Trophoblast cell (in vitro differentiated cells and primary cell): ENCODE results near the gene SLC6A8.

Experiments used
- DNase-seq, 2 donors: peaks; one replicate each; pipeline ENCODE4 v3.0.0-alpha.2; 2016
- H2AFZ ChIP-seq: 2 replicates; pipeline ENCODE4 v1.6.1; 2013; ENCODE audit warnings: low read length, moderate library complexity, mild to moderate bottlenecking; ENCODE audit not compliant: insufficient read depth, poor library complexity
- H2AK5ac ChIP-seq: 2 replicates; pipeline ENCODE4 v1.6.1; 2013; ENCODE audit warnings: mild to moderate bottlenecking, low read length
- H2BK120ac ChIP-seq: 2 replicates; pipeline ENCODE4 v1.6.1; 2013; ENCODE audit warnings: low read length, mild to moderate bottlenecking, moderate library complexity; ENCODE audit not compliant: insufficient read depth, poor library complexity
- H2BK12ac ChIP-seq: 2 replicates; pipeline ENCODE4 v1.6.1; 2013; ENCODE audit warnings: mild to moderate bottlenecking, low read length, moderate library complexity
- H2BK5ac ChIP-seq: 2 replicates; pipeline ENCODE4 v1.6.1; 2013; ENCODE audit warnings: low read length, low read depth, moderate library complexity, mild to moderate bottlenecking; ENCODE audit not compliant: poor library complexity
- H3K14ac ChIP-seq: 2 replicates; pipeline ENCODE4 v1.6.1; 2013; ENCODE audit warnings: mild to moderate bottlenecking, low read length
- H3K18ac ChIP-seq: 2 replicates; pipeline ENCODE4 v1.6.1; 2013; ENCODE audit warnings: mild to moderate bottlenecking, low read length
- H3K23ac ChIP-seq: 2 replicates; pipeline ENCODE4 v1.6.1; 2013; ENCODE audit warnings: low read length
- H3K27ac ChIP-seq: 2 replicates; pipeline ENCODE4 v1.5.1; 2013; ENCODE audit warnings: low read depth, mild to moderate bottlenecking, inconsistent platforms, low read length, moderate library complexity
- H3K27me3 ChIP-seq: 2 replicates; pipeline ENCODE4 v1.6.1; 2013; ENCODE audit warnings: inconsistent platforms, mild to moderate bottlenecking, low read length, moderate library complexity; ENCODE audit not compliant: insufficient read depth
- H3K36me3 ChIP-seq, 2 experiments: 1 replicate in 1 of 2; 2 replicates in 1 of 2; pipeline ENCODE4 v1.6.1; 2013; ENCODE audit warnings: low read length in 2 of 2, mild to moderate bottlenecking in 2 of 2, moderate library complexity in 1 of 2; ENCODE audit not compliant: insufficient read depth in 2 of 2, control insufficient read depth in 1 of 2
- H3K4ac ChIP-seq: 2 replicates; pipeline ENCODE4 v1.6.1; 2013; ENCODE audit warnings: low read depth, mild to moderate bottlenecking, low read length, moderate library complexity
- H3K4me1 ChIP-seq, 2 experiments: 1 replicate in 1 of 2; 2 replicates in 1 of 2; pipeline ENCODE4 v1.6.1; 2013; ENCODE audit warnings: low read length in 2 of 2, mild to moderate bottlenecking in 2 of 2, moderate library complexity in 1 of 2; ENCODE audit not compliant: insufficient read depth in 2 of 2, control insufficient read depth in 1 of 2
- H3K4me2 ChIP-seq: 2 replicates; pipeline ENCODE4 v1.6.1; 2013; ENCODE audit warnings: inconsistent platforms, mild to moderate bottlenecking, low read length, moderate library complexity
- H3K4me3 ChIP-seq: 2 replicates; pipeline ENCODE4 v1.5.1; 2013; ENCODE audit warnings: mild to moderate bottlenecking, low read depth, low read length, inconsistent platforms
- H3K79me1 ChIP-seq: one replicate; pipeline ENCODE4 v1.6.1; 2013; ENCODE audit warnings: low read length
- H3K79me2 ChIP-seq: 2 replicates; pipeline ENCODE4 v1.6.1; 2013; ENCODE audit warnings: low read length, mild to moderate bottlenecking; ENCODE audit not compliant: control insufficient read depth, insufficient read depth, poor library complexity
- H3K9ac ChIP-seq: 2 replicates; pipeline ENCODE4 v1.6.1; 2013; ENCODE audit warnings: mild to moderate bottlenecking, low read length
- H3K9me3 ChIP-seq: 2 replicates; pipeline ENCODE4 v1.6.1; 2013; ENCODE audit warnings: low read depth, mild to moderate bottlenecking, control low read depth, inconsistent platforms, low read length; ENCODE audit not compliant: insufficient read depth
- H4K12ac ChIP-seq: 2 replicates; pipeline ENCODE4 v1.6.1; 2013; ENCODE audit warnings: low read depth, mild to moderate bottlenecking, low read length, moderate library complexity
- H4K8ac ChIP-seq: 2 replicates; pipeline ENCODE4 v1.6.1; 2013; ENCODE audit warnings: low read depth, mild to moderate bottlenecking, low read length, moderate library complexity
- H4K91ac ChIP-seq: one replicate; pipeline ENCODE4 v1.6.1; 2013; ENCODE audit warnings: low read depth, mild to moderate bottlenecking, low read length, moderate library complexity
- WGBS: extraction: QIAGEN DNeasy Blood & Tissue Kit; methylation state at CpG from one replicate; pipeline ENCODE4 v1.1.7; 2013; ENCODE audit warnings: missing lambda C conversion rate; ENCODE audit not compliant: insufficient read length, insufficient coverage; ENCODE audit errors: extremely low coverage; 5-methylcytosine and 5-hydroxymethylcytosine counted together

The SLC6A8 gene

DNA sequence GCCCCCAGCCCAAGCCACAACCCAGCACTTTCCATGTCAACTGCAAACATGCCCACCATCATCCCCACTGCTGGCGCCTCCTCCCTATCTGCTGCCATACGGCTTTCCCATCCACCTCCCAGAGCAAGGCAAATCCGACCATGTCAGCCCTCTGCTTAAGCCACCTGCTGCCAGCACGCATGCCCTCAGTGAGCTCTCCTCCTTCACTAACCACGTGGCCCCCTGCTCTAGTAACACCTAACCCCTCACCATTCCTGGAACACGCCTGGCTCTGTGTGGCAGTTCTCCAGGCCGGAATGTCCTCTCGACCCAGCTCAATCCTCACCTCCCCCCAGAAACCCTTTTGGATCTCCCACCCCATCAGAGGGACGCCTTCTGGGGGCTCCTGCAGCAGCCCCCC is 19.1 kb downstream of the SLC6A8 start:
- Histone ChIP-seq H3K4ac (no peak overlapping the region), H3K27me3 (no peaks in the 10 kb centered on the region), H4K12ac (no peak overlapping the region), H2AFZ (no peak overlapping the region), H3K4me2 (no peak overlapping the region), H3K18ac (no peak overlapping the region), H3K14ac (no peak overlapping the region), H3K23ac (no peak overlapping the region), H2BK5ac (no peak overlapping the region), H2BK120ac (no peak overlapping the region), H4K91ac (no peak overlapping the region), H3K36me3 (peaks cover 66 to 68% of the 10 kb centered on the region in 2 experiments), H3K4me3 (no peak overlapping the region), H3K4me1 (peaks cover 5 to 8% of the 10 kb centered on the region in 2 experiments), H2AK5ac (no peak overlapping the region), H3K79me1 (peaks cover 2% of the 10 kb centered on the region), H3K27ac (no peak overlapping the region), H3K9me3 (no peaks in the 10 kb centered on the region), H3K79me2 (no peaks in the 10 kb centered on the region), H2BK12ac (no peak overlapping the region), H4K8ac (no peak overlapping the region), H3K9ac (no peak overlapping the region)
- DNase-seq: no peak
- no CpG with 5 or more reads among the region's 9 CpGs for WGBS

DNA sequence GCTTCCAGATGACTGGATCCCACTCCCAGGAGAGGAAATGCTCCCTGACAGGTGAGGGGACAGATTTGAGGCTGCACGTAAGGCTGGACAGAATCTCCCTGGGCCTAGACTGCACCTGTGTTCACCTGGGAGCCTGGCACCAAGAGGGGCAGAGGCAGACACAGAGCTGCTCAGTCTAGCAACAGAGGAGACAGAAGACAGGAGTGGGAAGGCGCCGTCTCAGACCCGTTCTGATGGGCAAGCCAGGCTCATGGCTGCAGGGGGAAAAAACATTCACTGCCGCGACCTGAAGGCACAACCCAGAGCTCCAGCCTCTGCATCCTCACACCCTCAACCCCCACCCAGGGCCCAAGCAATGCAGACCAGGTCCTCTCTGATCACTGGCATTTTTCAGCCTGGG is 19.7 kb downstream of the SLC6A8 start:
- H4K12ac ChIP-seq: no peak overlapping the region
- H3K23ac ChIP-seq: no peak overlapping the region
- H3K79me2 ChIP-seq: no peaks in the 10 kb centered on the region
- no peak overlapping the region for H2AFZ ChIP-seq
- no peak overlapping the region for H2BK120ac ChIP-seq
- H3K9me3 ChIP-seq: no peaks in the 10 kb centered on the region
- H3K9ac ChIP-seq: no peak overlapping the region
- H2BK12ac ChIP-seq: no peak overlapping the region
- peaks cover 5 to 8% of the 10 kb centered on the region in 2 experiments for H3K4me1 ChIP-seq
- H3K4me3 ChIP-seq: no peak overlapping the region
- no peak overlapping the region for H3K27ac ChIP-seq
- H3K18ac ChIP-seq: no peak overlapping the region
- peaks cover 2% of the 10 kb centered on the region for H3K79me1 ChIP-seq
- DNase-seq: no peak
- H2BK5ac ChIP-seq: no peak overlapping the region
- H3K4ac ChIP-seq: no peak overlapping the region
- H3K14ac ChIP-seq: no peak overlapping the region
- no peak overlapping the region for H3K4me2 ChIP-seq
- H4K91ac ChIP-seq: no peak overlapping the region
- WGBS: no CpG with 5 or more reads among the region's 6 CpGs
- H3K36me3 ChIP-seq: peaks cover 62 to 63% of the 10 kb centered on the region in 2 experiments
- H4K8ac ChIP-seq: no peak overlapping the region
- no peaks in the 10 kb centered on the region for H3K27me3 ChIP-seq
- H2AK5ac ChIP-seq: no peak overlapping the region

DNA sequence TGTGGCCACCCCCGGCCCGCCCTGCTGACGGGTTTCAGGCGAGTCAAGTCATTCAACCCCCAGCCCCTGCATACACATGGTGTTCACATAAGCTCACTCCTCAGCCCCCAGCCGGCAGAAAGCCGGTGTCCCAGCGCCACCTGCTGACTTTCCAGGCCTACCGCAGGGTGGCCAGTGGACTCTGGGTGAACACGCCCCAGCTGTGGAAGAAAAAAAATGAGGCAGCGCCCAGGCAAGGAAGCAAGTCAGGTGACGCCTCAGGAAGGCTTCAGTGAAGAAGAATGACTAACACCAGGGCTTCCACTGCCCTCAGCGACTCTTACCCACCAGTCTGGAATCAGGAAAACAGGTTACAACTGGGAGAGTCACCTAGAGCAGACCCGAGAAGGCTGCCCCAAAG is 20.7 kb downstream of the SLC6A8 start:
- peak; percentile 81 to 88 for DNase-seq
- Histone ChIP-seq H3K79me1 (peaks cover 2% of the 10 kb centered on the region), H2BK120ac (no peak overlapping the region), H3K79me2 (no peaks in the 10 kb centered on the region), H3K9ac (no peak overlapping the region), H4K8ac (no peak overlapping the region), H4K12ac (no peak overlapping the region), H2BK12ac (no peak overlapping the region), H3K27me3 (no peaks in the 10 kb centered on the region), H2BK5ac (no peak overlapping the region), H3K4me3 (no peak overlapping the region), H3K27ac (peak overlapping the region; percentile 56), H2AK5ac (no peak overlapping the region), H3K23ac (no peak overlapping the region), H3K4ac (no peak overlapping the region), H3K4me2 (no peak overlapping the region), H3K14ac (no peak overlapping the region), H3K36me3 (peaks cover 52 to 59% of the 10 kb centered on the region in 2 experiments), H2AFZ (no peak overlapping the region), H3K9me3 (no peaks in the 10 kb centered on the region), H4K91ac (no peak overlapping the region), H3K18ac (no peak overlapping the region), H3K4me1 (peaks cover 5 to 8% of the 10 kb centered on the region in 2 experiments)
- no CpG with 5 or more reads among the region's 13 CpGs for WGBS

GRCh38 chrX:153709726-153710674 is 22.3 kb downstream of the SLC6A8 start:
- H3K4ac ChIP-seq: no peak overlapping the region
- no CpG with 5 or more reads among the region's 27 CpGs for WGBS
- H3K4me2 ChIP-seq: no peak overlapping the region

More at GRCh38 chrX:153709726-153710674, 22.3 kb downstream of the SLC6A8 start:
- Histone ChIP-seq H3K4me1 (peaks cover 5 to 8% of the 10 kb centered on the region in 2 experiments), H3K23ac (no peak overlapping the region), H3K18ac (no peak overlapping the region), H3K27me3 (no peaks in the 10 kb centered on the region), H3K4me3 (no peak overlapping the region), H3K27ac (no peak overlapping the region), H3K36me3 (peaks cover 44 to 56% of the 10 kb centered on the region in 2 experiments), H2BK120ac (no peak overlapping the region), H3K79me2 (no peaks in the 10 kb centered on the region), H2BK12ac (no peak overlapping the region), H3K9ac (no peak overlapping the region), H2AK5ac (no peak overlapping the region), H2BK5ac (no peak overlapping the region), H4K8ac (no peak overlapping the region), H3K9me3 (no peaks in the 10 kb centered on the region), H4K12ac (peak overlapping the region; percentile 30), H3K14ac (no peak overlapping the region), H3K79me1 (peaks cover 2% of the 10 kb centered on the region), H2AFZ (no peak overlapping the region), H4K91ac (no peak overlapping the region)
- DNase-seq: no peak
